SH-SY5Y (cell line): Measurements from ENCODE around the gene AKAP6.

Source experiments
- GATA2 ChIP-seq: IDR thresholded peaks from 2 replicates; pipeline ENCODE4 v1.6.1; 2011; ENCODE audit warnings: mild to moderate bottlenecking, low read depth, low read length
- GATA3 ChIP-seq: IDR thresholded peaks from 2 replicates; pipeline ENCODE4 v1.6.1; 2011; ENCODE audit warnings: low read depth, mild to moderate bottlenecking, low read length, moderate library complexity

DNA sequence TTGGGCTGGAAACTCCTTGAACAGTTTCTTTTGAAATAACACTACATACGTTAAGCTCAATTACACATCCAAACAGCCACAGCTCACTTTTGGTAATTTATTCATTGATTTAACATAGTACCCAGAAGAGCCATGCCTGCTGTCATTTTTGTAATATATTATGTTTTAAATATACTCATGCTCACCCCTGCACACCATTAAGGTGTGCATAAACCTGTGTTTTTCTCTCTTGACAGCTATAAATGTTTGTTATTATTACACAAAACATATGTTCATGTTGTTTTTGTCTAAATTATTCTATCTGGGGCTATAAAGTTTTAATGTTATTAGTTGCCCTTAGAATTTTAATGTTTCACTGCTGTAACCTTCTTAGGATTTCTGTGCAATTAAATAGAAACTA is 296.1 kb downstream of the AKAP6 start:
- TF ChIP-seq GATA2 (no peak), GATA3 (no peak)
